Measurements from ENCODE around the gene ANKIB1.
"Not testable (repeated sequence)": the region's sequence is repeated elsewhere in the genome, so short reads cannot be mapped to it uniquely, and the experiment has no call there.

ANKIB1 gene

DNA sequence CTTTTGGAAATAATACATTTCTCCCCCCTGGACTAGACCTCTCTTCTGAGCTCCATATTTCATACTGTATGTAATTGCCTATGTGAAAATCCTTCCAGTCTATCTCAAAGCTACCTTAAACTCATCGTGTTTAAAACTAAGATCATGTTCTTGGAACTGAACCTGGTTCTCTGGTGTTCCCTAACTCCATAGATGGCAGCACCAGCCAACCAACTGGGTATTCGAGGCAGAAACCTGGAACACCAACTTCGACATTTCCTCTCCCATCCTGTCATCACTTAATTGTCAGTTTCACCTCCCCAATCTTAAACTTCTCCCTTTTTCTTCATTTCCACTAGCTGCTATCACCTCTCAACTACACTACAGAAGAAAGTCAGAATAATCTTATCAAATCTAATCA lies 87.0 kb downstream of the ANKIB1 start:
- no peak for DNase-seq (ENCODE audit: low read depth)

DNA sequence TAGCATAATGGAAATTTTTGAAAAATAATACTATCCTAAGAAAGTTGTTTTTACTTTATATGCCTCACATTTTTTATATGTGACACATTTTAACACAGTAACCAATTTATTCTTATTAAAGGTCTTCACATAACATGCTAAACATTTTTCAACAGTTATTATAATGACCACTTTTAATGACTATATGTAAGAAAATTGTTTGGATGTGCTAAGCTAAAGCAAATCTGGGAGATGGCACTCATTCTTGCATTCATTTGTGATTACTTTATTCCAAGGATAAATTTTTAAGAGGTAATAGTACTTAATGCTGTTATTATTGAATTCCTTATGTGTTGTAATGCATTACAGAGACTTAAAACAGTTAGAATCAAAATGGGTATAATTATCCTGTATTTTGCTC lies 88.1 kb downstream of the ANKIB1 start:
- peak; percentile 52 for DNase-seq (ENCODE audit: low read depth)

DNA sequence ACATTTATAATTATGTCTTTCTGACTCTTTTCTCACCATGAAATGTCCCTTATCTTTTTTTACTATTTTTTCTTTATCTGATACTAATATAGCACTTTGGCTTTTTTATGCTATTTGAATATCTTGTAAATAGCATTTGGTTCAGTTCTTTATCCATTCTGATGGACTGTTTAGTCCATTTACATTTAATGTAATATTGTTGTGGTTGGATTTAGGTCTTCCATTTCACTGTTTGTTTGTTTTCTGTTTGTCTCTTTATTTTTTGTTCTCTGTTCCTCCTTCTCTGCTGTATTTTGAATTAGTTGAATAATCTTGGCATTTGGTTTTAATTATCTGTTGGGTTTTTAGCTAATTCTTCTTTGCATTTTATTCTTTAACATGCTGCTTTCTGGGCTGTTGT lies 89.8 kb downstream of the ANKIB1 start:
- no peak for DNase-seq (ENCODE audit: low read depth)

DNA sequence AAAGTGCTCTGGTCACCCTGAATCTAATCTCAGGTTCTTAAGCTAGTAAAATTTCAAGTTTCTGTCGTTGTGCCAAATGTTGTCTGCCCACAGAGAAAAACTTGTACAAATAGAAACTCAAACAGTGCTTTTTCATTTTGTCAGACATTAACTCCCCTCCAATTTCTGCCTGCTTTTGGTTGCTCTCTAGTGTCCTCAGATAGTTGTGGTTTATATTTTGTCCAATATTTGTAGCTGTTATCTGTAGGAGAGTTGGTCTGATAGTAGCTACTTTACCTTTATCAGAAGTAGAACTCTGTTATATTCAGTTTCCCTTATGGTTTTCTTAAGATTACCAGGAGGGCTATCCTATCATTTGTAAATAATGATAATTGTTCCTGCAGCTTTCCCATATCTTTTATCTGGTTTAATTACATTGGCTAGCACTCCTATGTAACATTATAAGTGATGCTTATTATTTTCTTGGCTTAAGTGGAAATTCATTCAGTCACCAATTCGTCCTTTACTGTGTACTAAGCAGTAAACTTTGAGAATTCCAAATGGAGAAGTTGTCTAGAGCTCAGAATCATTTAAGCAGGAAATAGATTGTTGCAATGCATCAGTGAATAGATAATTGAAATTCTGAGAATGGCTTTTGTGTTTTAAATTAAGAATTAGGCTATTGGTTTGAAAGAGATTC lies 91.0 kb downstream of the ANKIB1 start:
- no peak for DNase-seq (ENCODE audit: low read depth)

DNA sequence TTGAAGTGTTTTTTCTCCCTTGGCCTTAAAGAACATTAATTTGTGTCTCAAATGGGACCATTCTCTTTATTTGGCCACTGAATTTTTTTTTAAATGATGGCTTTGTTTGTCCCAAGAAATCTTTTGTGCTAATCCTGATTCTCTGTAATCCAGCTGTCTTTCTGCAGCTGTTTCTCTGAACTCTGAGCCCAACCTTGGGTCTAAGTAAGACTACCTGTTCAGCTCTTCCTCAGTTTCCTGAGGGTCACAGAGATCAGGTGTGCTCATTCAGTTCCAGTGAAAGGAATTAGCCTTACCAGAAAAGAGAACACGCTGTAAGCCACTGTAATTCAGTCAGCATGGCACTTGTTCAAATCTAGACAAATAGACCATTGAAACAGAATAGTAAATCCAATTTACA lies 94.2 kb downstream of the ANKIB1 start:
- DNase-seq (ENCODE audit: low read depth), result no peak

DNA sequence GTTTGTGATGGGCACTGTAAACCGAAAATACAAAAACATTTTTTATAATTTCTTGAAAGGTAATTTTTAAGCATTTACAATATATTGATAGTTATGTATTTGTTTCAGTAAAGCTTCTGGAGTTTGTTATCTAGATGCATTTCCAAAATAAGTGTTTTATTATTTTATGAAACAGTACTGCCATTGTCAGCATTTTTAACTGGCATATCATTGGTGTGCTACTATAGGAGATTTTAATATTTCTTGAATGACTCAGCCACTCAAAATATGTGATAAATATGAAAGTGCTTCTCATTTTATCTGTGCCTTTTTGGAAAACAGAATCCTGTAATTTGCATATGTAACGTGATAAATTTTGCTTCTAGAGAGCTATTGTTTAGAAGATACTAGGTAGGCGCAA lies 97.9 kb downstream of the ANKIB1 start:
- DNase-seq (ENCODE audit: low read depth), result no peak

DNA sequence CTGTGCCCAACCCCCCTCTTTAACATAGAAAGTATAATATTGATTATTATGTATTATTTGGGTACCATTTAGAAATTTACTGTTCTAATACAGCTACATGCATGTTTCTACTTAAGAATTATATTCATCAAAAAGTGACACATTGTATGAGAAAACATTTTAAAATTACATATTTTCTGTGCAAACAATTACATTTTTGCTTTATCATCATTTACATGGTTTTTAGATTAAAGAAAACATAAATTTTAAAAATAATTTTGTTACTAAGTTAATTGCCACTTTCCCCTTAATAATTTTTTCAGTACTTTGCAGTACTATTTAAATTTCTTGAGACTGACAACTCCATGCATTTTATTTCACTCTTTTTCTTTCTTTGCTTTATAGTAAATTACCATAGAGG lies 106.2 kb downstream of the ANKIB1 start:
- DNase-seq (ENCODE audit: low read depth), result no peak

DNA sequence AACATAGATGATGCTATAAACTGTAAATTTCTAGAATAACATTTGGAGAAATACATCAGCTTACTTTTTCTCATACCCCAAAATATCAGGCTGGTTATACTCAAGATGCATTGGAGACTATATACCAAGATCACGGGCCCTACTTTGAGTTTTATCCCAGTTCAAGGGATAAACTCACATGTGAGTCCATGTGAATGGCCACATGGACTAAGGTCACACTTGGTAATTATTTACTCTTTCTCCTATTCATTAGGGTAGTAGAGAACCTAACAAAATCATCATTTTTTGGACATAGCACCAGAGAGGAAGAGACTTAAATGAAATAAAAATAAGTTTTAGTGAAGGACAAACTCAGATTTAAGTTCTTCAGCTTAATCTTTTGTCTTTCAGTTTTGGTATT lies 108.4 kb downstream of the ANKIB1 start:
- no peak for DNase-seq (ENCODE audit: low read depth)

DNA sequence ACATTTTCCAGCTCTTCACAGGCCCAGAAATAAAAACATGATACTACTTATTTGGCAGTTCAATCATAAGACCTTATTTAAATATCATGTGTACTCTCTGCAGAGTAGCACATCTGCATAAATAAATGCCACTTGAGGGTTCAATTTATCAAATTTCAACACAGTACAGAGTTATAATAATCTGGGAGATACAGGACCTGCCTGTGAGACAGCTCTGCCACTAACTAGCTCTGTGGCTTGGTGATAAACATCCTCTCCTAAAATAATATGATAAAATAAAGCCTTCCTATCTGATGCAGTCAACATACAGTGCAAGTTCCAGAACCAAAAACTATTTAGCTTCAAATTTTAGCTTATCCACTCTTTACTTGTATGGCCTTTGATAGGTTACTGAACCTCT lies 110.6 kb downstream of the ANKIB1 start:
- no peak for DNase-seq (ENCODE audit: low read depth)

DNA sequence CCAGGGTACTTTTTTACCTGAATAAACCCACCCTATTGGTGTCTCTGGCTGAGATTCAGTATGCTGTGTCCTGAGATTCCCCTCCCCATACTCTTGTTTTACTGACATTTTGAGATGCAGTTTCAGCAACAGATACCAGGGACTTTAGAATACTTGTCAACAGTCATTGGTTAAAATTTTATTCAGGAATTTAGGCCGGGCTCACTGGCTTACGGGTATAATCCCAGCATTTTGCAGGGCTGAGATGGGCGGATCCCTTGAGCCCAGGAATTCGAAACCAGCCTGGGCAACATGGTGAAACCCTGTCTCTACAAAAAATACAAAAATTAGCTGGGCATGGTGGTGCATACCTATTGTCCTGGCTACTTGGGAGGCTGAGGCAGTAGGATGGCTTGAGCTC lies 111.5 kb downstream of the ANKIB1 start:
- no peak for DNase-seq (ENCODE audit: low read depth)

DNA sequence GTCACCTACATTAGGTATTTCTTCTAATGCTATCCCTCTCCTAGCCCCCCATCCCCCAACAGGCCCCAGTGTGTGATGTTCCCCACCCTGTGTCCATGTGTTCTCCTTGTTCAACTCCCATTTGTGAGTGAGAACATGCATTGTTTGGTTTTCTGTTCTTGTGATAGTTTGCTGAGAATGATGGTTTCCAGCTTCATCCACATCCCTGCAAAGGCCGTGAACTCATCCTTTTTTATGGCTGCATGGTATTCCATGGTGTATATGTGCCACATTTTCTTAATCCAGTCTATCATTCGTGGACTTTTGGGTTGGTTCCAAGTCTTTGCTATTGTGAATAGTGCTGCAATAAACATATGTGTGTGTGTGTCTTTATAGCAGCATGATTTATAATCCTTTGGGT lies 113.4 kb downstream of the ANKIB1 start:
- DNase-seq (ENCODE audit: low read depth), result not testable (repeated sequence)

DNA sequence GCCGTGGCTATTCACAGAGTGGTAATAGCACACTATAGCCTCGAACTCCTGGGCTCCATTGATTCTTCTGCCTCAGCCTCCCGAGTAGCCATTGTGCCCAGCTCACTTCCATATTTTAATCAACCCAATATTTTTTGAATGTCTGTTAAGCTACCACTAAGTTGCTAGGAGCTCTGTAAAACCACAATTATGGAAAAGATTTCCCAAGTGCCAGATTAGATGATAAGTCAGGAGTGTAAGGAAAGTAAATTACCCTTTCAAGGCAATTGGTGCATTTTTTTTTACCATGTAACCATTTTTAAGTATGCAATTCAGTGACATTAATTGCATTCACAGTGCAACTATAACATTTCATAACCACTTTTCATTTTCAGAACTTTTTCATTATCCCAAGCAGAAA lies 114.0 kb downstream of the ANKIB1 start:
- peak; percentile 79 for DNase-seq (ENCODE audit: low read depth)

DNA sequence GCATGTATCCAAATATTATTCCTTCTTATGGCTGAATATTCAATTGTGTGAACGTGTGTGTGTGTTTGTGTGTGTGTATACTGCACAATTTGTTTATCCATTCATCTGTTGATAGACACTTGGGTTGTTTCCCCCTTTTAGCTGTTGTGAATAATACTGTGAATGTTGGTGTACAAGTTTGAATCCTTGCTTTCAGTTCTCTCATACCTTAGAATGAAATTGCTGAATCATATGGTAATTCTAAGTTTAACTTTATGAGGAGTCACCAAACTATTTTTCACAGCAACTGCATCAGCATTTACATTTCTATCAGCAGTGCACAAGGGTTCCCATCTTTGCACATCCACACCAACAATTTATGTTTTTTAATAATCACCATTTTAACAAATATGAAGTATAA lies 114.6 kb downstream of the ANKIB1 start:
- DNase-seq (ENCODE audit: low read depth), result peak; percentile 57

DNA sequence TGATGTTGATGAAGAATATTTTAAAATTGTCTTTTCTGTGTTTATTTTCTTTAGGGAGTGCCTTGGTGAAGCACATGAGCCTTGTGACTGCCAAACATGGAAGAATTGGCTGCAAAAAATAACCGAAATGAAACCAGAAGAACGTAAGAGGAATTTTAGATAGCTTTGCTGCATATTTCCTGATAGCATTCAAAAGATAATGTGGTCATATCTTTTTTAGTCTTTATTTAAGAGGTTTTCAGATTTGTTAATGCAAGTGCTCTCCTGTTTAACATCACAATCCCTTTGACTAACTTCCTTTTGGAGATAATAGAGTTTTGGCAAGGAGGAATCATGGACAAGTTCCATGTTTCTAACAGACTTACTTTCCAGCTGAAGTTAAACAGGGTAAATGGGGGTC lies 116.4 kb downstream of the ANKIB1 start:
- DNase-seq (ENCODE audit: low read depth), result no peak

DNA sequence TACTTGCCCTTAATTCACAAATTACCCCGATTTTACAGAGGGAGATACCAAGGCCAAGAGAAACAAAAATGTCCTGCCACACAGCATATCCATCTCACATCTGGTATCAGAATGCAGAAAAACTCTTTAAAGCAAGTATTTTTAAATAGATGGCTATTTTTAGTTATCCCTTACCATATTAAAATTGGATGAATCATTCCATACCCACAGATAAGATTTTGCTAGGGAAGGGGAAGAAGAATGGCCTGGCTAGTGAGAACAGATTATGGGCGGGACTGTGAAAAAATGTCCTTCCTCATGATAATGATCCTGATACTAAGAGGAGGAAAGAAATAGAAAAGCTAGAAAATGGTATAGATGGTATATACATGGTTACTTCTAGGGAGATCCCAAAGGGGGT lies 121.0 kb downstream of the ANKIB1 start:
- DNase-seq (ENCODE audit: low read depth), result peak; percentile 73

DNA sequence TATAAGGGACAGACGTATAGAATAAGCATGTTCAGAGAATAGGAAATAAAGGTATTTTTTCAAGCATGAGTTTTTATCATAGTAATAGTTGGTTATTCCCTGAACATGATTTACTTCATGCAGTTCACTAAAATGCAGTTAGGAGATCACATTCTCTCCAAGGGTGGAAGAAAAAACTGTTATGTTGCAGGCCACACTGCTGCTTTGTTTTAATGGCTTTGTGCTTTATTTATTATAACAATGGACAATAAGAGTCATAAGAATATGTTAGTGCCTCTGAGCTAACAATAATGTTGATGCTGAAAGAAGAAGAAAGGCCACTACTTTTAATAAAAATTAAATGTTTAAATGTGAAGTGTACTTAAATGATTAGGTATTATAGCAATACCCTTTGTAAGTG lies 123.0 kb downstream of the ANKIB1 start:
- no peak for DNase-seq (ENCODE audit: low read depth)

DNA sequence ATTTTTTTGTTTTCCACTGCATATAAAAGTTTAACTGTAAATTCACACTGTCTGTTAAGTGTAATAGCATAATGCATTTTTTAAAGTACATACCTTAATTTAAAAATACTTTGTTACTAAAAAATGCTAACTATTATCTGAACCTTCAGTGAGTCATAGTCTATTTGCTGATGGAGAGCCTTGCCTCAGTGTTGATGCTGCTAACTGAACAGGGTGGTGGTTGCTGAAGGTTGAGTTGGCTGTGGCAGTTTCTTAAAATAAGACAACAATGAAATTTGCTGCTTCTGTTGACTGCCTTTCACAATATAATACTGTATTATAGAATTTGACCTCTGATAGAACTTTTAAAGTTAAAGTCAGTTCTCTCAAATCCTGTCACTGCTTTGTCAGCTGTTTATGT lies 129.2 kb downstream of the ANKIB1 start:
- DNase-seq (ENCODE audit: low read depth), result peak; percentile 39

DNA sequence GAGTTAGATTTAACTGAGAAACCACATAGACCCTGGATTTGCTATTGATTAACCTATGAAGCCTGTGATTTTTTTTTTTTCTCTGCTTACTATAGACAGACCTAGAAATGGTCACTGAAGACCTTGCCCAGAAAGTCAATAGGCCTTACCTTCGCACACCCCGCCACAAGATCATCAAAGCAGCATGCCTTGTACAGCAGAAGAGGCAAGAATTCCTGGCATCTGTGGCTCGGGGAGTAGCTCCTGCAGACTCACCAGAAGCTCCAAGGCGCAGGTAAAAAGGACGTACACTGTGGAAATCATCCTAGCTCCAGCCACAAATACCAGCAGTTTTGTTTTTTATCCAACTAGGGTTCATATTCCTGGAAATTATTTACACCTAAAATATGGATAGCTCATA lies 145.3 kb downstream of the ANKIB1 start:
- DNase-seq (ENCODE audit: low read depth), result no peak

DNA sequence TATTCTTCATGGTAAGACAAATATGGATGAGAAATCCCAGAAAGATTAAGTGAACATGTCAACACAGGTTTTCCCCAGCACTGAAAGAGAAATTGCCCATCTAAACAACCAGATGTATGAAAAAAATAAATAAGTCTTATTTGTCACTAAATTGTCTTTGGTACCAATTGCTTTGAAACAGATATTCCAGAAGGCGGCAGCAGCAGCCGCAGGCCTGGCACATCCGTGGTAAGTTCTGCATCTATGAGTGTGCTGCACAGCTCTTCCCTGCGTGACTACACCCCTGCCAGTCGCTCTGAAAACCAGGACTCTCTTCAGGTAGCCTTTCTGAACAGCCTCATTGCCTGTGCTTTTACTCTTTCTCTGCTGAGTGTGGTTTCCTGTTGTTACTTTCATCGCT lies 151.8 kb downstream of the ANKIB1 start:
- DNase-seq (ENCODE audit: low read depth), result no peak

DNA sequence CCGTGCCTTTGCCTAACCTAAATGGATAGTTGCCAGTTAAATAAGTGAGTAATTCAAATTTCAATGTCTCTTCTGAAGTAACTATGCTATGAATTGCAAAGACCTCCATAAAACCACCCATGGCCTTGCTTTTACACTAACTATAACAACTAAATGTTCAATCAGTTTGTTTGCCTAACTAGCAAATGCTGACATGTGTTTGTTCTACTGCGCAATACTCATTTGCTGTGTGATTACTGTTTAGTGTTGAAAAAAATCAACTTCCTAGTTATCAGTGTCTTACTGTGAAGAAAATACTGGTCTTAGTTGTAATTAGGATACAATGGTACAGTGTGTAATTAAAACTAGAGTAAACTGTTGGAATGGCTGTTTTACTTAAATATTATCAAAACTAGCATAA lies 154.2 kb downstream of the ANKIB1 start:
- no peak for DNase-seq (ENCODE audit: low read depth)

DNA sequence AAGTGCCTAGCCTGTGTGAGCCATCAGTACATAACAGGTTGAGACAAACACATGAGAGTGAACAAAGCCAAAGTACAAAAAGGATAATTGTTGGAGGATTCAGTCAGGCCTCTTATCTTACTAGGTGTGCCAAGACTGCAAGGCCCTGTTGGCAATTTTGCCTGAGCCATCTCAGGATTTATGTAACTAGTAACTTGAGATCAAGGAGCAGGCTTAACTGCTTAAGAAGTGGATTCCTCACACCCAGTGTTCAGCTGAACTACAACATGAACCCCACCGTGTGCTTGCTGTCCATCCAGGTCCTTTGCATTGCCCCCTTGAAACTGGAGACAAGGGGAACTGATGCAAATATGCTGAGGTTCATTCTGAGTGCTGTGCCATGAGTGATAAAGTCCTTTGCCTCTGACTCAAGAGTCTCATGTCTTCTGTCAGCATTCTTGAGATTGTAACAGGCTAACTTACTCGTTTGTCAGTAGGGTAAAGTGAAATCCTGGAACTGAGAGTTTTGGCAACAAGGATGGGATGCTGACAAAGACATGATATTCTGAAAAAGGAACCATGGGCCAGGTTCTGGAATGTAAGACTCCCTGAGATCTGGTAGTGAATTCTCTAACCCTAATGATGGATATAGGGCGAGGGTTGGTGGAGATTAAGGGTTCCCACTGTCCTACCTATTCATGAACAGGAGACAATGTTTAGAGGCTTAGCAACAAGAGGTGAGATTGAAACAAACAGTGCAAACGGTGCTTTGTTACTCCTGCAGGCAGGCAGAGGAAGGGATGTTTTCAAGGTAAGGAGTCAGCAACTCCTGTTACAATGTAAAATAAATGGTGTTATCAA lies 157.4 kb downstream of the ANKIB1 start:
- peak; percentile 62 for DNase-seq (ENCODE audit: low read depth)

DNA sequence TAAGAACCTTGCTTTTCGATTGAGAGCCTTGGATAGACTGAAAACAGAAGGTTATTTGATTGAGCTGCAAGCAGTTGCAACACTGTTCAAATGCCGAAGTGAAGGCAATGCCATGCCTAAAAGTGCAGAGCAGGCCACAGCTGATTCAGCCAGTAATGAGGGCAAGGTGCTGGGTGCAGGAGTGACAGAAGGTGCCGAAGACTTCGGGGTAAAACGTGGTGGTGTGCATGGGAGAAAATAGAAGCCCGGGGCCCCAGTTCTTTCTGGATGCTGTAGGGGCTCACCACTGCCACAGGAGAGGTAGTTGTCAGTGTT lies 157.9 kb downstream of the ANKIB1 start:
- no peak for DNase-seq (ENCODE audit: low read depth)

DNA sequence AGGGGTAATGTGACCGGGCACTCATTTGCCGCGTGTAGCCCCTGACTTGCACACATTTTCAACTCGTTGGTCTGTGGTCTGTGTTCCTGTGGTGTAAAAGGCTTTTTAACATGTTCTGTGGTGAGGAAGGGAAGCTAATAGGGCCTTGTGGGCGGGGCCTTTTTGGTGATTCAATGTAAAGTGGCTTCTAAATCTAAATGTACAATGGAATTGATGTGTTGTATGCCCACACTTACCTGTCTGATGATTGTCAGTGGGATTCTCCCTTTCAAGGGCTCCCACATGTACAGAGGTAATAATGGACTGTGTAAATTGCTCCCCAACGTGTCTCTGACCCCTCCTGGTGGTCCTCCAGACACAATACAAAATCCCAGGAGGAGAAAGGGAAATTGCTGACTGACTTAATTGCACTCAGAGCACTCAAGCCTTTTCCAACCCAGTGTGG lies 158.4 kb downstream of the ANKIB1 start:
- DNase-seq (ENCODE audit: low read depth), result peak; percentile 20

DNA sequence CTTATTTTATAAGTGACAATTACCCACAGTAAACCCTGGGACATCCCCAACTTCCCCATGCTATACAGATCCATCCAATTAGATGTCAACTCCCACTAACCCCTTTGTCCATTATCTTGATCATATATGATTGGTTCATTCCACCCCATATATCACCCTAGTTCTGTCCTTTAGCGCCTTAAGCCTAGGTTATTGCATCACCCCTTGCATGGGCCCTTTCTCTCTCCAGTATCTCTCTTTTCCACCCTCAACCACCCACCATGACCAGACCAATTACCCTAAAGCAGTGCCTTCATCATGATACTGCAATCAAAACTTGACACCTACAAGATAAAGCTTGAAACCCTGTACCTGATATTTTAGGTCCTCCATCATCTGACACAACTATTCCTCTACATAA lies 163.6 kb downstream of the ANKIB1 start:
- no peak for DNase-seq (ENCODE audit: low read depth)
